Measurements from ENCODE around the gene TOR2A.

DNA sequence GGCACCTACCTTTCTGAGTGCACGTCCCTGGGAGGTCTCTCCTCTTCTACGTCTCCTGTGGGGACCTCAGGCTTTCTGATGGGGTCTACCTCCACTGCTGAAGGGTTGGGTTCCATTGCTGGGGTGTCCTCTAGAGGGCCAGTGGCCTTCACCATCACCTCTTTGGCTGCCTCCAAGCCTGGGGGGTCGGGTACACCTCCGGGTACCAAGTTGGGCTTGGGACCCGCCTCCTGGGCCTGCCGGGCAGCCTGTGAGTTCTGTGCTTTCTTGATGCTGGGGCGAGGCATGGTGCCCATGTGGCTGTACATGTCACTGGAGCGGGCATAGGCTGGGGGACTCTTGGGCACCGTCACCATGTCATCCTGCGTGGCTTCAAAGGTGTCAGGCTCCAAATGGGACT, 38.9 kb upstream of the TOR2A start:
- TF ChIP-seq CTCF (IDR thresholded peaks at IDR 0.05) (no peak), POLR2A (IDR thresholded peaks at IDR 0.05) (no peak)

Measured in esophagus squamous epithelium (tissue), 4 donors.